Activated T-cell treated with anti-CD3 and anti-CD28 coated beads for 1 hour (primary cell): ENCODE measurements around the gene FCMR.

Experiments used
- DNase-seq: peaks from one replicate; pipeline ENCODE4 v3.0.0-alpha.2; 2020; ENCODE audit warnings: low read depth

The FCMR gene

DNA sequence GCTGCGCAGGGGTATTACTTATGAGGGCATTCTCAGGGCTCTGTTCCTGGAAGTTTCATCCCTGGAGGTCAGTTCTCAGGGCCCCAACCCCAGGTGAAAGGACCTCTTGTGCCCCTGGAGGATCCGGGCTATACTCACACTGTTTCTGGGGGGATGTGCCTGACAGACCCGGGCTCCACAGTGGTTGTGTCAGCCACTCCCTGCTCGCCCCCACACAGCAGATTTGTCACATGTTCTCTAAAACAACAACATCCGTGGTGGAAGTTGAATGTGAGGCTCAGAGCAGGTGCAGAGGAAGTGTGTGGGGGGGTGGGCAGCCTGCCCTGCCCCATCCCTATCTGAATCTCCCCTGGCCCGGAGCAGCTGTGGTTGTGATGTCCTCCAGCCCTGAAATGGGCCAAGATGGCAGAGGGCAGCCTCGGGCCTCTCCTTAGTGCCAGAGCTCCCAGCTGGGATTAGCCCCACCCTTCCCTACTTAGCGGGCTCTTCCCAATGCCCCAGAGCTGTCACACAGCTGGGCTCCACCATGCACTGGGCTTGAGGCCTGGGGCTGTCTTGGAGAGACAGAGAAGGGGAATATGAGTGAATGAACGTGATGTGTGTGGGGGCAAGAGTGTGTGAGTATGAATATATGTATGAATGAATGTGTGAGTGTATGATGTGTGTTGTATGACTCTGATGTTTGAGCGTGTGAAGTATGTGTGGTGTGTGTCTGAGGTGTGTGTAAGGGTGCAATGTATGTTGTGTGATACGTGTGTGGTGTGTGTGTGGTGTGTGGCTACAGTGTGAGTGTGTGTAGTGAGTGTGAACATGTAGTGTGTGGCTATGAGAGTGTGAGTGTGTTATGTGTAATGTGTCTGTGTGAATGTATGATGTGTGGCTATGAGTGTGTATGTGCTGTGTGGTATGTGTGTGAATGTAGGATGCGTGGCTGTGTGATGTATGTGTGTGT lies 1.5 kb upstream of the FCMR start:
- peak; percentile 58 for DNase-seq

DNA sequence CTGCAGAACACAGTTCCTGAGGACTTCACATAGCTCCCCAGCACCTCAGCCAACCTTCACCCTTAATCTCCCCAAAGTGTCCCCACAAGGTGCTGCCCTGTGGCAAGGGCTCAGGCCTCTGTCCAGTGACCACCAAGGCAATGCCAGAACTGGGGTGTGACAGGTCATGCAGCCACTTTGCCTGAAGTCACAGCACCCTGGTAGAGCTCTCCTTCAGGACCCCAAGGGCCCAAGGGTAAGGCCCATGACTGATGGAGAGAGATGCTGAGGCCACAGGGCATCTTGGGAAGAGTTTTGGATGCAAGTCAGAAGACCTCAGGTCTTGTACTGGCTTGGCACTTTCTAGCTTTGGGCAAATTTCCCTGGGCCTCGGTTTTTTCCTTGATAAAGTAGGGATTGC lies 783 bp upstream of the FCMR start:
- no peak for DNase-seq

DNA sequence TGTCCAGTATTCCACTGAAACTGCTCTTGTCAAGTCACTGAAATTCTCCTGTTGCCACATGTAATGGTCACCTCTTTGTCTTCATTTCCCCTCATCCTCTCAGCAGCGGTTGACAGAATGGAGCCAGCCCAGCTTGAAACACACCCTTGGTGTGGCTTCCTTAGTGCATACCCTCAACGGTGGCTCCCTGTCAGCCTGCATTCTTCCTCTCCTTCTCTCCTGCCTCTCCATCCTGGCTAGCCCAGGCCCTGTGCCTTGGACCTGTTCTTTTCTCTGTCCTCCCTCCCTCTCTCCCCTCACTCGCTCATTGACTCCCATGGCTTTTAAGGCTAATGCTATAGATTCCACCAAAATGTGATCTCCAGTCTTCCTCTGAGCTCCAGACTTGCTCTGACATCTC lies 3.7 kb downstream of the FCMR start:
- DNase-seq: no peak

DNA sequence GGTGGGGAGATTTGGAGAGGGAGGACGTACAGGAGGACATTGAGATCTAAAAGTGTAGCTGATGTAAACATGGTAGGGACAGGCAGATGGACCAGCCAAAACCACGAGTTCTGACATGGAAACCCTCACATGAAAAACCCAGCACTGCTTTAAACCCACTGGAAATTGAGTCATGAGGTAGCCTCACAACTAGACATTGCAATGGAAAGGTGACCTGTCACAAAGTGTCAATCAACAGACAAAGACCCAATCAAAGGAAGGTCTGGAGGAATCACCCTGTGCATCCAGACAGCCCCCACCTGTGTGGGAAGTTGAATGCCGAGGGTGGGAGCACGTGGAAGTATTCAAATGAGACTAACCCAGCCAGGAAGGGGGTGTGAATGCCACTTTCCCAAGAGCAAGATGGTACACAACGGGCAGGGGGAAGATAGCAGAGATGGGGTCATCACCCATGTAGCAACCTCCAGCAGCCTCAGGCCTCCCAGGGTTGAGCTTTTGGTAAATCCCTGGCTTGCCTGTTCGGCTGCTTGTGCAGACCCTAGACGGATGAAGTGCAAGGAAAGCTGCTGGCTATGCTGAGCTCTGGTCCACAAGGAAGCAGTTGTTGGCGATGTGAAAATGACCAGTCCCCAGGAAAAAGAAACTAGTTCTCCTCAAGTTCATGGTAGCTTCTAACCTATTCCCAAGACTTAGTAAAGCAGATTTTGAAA lies 5.6 kb downstream of the FCMR start:
- DNase-seq: no peak

DNA sequence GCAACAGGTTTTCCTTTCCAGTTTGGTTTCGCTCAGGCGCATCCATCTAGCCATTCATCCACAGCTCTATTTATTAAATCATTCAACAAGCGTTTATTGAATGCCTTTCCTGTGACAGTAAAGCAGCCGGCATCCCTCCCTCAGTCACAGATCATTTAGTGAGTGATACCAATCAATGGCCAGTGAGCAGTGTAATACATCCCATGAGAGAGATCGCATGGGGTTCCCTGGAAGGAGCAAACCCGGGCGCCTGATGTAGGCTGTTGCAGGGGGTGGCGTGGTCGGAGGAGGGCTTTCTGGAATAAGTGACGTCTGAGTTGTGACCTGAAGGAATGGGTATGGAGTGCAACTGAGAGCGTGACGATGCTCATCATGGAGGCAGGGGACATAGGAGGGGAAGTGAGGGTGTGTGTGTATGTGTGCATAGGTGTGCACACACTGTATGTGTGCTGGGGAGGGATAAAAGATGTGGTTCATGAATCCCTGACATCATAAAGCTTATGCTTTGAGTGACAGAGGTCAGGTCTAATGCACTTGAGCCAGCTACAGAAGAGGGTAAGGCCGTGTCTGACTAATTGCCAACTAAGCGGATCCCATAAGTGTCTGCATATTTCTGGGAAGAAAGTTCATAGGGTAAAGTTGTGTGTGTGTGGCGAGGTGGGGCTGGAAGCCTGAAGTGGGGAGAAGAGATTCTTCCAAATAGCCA lies 6.6 kb downstream of the FCMR start:
- no peak for DNase-seq

DNA sequence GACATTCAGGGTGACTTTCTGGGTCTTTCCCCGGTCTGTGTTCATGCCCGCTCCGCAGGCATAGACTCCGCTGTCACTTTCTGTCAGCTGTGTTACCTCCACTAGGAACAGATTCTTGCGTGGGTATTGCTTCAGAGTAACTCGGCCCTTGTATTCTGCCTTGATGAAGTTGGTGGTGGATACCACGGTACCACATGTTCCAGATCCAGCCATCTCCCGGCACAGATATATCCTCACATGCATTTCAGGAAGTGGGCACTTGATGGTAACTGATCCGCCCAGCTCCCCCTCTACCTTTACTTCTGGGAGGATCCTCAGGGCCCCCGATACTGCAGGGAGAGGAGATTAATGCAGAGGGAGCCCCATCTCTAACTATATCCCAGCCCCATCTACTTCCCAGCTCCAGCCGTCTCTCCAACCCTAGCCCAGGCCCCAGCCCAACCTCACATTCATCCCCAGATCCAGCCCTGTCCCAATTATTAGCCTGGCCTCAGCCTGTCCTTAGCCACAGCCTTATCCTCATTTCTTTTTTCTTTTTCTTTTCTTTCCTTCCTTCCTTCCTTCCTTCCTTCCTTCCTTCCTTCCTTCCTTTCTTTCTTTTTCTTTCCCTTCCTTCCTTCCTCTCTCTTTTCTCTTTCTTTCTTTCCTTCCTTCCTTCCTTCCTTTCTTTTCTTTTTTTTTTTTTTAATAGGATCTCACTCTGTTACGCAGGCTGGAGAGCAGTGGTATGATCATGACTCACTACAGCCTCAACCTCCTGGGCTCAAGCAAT lies 7.8 kb downstream of the FCMR start:
- no peak for DNase-seq

DNA sequence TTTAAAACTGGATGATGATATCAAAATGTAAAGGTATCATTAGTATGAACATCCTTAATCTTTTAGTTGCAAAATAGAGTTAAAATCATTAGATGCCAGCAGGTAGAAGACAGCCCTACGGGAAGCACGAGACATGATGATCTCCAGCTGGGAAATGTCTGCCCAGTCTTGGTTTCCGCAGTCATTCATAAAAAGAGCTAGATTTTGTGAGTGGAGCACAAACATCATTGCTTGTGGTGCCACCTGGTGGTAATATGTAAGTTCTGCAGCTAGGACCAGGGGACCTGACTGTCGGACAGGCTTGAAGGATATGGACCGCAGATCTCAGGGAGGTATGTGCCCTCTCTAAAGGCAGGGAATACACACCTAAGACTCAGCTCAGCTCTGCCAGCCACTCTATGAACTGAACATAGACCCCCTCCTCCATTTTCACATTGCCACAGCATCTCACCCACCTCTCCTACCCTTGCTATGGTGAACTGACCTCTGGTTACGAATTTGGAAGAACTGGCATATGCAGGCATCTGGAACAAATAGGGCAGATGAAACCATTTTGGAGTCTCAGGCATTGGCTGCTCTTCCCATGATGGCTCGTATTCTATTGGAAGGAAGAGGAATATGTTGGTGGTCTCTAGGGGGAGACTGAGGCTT lies 9.2 kb downstream of the FCMR start:
- no peak for DNase-seq

DNA sequence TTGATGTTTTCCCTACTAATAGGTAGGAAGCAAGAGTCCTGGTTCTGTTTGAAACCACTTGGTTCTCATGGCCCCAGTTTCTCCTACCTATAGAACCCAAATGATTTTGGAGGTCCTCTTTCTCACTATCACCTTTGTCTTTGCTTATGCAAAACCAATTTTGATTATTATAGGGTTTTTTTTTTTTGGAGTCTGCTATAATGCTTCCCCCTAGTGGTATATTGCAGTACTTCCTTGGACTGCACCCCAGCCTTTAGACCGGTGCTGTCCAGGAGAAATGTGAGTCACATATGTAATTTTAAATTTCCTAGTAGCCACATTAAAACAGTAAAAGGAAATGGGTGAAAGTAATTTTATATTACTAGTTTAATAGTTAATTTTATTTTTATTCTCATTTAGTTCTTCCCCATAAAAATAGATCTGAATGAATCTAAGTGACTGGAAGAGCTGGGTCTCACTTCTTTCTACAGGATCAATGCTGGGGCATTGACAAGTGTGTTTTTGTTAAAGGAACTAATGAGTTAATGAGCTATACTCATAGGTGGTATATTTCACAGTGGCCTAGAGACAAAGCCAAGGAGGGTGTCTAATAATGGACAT lies 10.6 kb downstream of the FCMR start:
- no peak for DNase-seq

DNA sequence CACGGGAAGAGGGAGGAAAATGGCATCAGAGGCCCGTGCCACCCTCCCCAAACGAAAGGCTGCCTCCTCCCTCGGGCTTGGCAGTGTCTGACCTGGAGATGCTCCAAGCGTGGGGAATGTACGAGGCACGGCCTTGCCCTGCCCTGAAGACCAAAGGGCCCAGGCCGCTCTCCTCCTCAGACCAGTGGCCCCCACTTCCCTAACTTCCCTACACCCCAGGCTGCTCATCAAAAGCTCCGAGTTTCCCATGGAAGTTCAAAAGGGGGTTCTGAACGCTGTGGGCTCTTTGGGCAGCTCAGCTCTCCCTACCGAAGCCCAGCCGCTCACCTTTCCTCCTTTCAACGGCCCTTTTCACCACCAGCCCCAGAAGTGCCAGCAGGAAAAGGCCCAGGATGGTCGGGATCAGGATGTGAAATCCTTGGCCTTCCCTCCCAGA lies 11.8 kb downstream of the FCMR start:
- no peak for DNase-seq

DNA sequence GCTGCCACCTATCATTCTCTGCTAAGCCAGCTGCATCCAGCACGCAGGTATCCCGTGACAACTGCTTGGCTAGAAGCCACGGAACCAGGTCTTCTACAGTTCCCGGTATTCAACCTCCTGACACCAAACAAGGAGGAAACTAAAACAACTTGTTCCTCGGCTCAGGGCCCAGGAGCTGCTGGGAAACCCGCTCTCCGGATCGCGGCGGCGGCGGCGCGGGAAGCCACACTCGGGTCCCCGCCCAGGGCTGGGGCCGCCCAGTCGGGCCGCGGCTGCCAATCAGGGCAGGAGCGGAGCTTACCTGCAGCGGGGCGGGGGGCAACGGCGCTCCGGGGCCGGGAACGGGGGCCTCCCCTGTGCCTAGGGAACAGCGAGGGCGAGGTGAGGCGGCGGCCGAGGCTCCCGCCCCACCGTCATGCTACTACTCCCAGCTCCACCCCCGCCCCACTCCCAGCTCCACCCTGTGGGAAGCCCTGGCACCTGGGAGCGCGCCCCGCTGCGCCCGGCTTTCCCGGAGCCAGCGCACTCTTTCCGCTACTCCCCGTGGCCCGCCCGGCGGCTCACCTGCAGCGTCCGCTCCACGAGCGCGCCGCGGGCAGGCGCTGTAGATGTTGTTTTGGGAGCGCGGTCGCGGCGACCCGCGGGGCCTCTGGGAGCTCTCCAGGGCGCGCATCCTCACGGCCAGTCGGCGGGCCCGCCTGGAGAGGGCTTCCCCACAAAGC lies 12.4 kb downstream of the FCMR start:
- DNase-seq: peak; percentile 44

DNA sequence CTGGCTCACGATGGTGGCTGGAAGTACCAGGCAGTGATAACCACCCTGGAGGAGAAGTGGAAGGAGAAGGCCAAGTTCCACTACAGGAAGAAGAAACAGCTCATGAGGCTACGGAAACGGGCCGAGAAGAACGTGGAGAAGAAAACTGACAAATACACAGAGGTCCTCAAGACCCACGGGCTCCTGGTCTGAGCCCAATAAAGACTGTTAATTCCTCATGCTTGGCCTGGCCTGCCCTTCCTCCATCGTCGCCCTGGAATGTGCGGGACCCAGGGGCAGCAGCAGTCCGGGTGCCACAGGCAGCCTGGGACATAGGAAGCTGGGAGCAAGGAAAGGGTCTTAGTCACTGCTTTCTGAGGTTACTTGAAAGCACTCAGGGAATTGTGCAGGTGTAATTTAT lies 13.7 kb downstream of the FCMR start:
- no peak for DNase-seq

DNA sequence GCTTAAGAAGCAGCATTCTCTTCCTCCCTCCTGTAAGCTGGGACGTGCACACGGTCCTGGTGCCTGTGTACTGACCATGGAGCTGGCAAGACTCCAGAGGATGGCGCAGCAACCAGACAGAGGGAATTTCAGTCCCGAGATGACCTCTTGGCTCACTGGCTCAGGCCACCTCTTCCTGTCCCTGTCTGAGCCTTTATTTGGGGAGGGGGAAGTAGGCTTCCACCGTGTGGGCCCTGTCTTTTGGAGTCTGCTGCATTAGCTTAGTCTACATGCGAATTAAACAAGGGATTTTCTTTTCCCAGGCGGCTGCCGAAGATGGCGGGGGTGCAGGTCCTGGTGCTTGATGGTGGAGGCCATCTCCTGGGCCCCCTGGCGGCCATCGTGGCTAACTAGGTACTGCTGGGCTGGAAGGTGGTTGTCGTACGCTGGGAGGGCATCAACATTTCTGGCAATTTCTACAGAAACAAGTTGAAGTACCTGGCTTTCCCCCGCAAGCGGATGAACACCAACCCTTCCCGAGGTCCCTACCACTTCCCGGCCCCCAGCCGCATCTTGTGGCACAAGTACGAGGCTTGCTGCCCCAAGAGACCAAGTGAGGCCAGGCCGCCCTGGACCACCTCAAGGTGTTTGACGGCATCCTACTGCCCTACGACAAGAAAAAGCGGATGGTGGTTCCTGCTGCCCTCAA lies 14.3 kb downstream of the FCMR start:
- no peak for DNase-seq

DNA sequence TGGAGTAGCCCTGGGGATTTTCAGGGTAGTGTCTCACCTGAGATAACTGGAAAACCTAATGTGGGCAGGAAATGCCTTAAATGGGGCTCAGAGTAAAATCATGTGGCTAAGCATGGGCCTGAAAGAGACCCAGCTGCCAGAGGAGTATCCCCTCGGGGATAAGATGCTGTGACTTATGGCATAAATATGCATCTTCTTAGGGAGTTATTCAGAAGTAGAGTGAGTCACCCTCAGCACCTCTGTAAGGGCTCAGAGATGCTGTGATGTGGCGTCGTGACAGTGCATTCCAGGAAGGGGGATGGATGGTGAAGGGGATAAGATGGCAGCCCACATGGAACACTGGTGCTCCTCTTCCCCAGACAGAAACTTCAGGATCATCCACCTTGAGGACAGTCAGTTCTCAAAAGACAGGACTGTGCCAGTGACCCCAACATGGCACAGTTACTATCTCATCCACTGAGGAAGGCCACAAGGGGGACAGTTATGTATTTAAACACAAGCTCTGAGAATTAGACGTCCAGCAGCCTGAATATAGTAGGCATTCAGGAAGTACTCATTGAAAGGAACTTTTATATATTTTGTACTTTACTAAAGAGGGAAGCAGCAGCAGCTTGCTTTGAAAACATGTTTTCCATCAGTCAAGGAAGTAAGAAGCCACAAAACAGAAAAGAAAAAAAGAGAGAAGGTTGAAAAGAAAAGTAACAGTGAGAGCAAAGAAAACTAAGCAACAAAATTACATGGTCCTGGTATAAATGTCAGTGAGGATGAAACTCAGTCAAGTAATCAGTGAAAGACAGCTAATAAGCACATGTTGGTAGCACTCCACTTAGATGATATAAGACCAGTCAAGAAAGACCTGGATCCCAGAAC lies 16.2 kb downstream of the FCMR start:
- no peak for DNase-seq

DNA sequence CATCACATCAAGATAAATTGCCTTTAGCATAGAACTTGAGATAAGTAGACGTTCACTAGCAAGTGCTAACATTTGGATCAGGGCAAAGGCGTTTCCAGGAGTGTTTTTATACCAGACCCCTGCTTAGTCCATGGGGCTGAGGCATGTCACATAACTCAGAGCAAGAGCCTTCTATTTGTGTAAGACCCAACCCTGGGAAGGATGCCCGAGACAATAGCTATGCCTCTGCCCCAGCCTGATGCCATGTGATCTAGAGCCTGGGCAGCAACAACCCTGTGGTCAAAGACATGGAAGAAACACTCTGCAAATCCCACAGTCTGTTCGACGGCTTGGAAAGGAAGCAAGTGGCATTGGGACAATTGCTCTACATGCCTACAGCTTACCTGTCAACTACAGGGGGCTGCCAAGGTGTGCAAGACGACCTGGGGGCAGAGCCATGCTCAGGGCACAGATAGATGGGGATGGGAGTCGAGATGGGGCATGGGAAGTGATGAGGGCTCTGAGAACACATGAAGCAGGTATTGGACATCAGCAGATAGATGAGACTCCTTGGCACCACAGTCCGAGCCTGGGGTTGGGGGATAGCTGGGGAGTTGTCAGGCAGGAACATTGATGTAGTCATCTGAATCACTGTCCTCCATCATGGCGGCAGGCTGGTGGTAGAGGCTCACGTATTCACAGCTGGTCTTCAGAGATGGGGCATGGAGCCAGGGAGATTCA lies 17.2 kb downstream of the FCMR start:
- DNase-seq: no peak

DNA sequence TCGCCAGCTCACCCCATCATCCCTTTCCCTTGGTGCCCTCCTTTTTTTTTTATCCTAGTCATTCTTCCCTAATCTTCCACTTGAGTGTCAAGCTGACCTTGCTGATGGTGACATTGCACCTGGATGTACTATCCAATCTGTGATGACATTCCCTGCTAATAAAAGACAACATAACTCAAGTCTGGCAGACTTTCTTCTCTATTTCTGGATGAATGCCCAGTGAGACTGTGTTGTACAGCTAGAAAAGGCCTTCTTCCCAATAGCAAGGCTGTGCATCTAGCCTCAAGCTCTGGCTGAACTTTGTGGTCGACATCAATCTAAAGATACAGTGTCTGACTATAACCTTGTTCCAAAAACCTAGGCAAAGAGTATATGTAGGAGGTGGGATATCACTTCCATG lies 18.1 kb downstream of the FCMR start:
- no peak for DNase-seq

DNA sequence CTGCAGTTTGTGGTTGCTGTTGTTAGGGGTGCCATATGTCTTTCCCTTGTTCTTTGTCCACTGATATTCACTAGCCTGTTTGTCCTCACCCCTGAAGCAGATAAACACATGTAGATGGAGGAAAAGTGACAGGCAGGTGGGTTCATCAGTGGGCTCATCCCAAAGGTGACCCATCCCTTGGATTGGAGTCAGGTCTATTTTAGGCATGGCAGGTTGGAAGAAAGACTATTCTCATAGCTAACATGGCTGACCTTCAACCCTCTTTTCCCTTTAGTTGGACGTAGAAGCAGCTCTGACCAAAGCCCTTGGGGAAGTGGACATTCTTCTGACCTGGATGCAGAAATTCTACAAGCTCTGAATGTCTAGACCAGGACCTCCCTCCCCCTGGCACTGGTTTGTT lies 19.0 kb downstream of the FCMR start:
- no peak for DNase-seq

DNA sequence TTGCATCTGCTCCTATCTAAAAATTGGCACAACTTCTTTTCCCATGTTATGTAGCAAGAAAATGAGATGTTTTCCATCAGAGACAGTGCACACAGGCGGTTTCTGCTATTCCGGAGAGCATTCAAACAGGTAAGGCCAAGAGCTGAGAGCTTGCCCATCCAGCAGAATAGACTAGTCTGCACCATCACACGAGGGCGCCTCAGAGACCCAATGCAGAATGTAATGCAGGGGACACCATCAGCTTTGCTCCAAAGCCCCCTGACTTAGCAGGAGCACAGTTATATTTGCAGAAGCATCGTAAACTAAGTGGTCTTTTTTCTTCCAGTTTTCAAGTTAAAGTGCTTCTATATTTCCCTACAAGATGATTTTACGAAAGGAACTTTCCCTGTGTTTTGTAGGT lies 19.8 kb downstream of the FCMR start:
- DNase-seq: no peak

DNA sequence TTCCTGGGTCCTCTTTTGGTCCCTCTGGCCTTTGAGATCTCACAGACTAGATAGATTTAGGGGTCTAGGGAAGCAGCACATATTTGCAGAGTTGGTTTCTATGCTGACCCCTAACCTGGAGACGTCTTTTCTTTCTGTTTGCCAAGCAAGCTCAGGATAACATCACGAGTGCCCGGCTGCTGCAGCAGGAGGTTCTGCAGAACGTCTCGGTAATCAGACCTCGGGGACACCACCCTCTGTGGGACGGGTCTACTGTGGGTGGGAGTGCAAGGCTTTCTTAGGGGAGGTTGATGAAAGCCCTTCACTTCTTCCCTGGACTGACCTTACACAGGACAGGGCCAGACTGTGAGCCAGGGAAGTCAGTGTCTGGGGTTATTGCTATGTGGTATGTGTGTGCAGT lies 21.6 kb downstream of the FCMR start:
- no peak for DNase-seq
